ENCODE measurements around the gene EMC8.

- no peak for TF ChIP-seq EZH2 (IDR thresholded peaks at IDR 0.05; ENCODE audit: low read depth)
- TF ChIP-seq, protein P1, sequence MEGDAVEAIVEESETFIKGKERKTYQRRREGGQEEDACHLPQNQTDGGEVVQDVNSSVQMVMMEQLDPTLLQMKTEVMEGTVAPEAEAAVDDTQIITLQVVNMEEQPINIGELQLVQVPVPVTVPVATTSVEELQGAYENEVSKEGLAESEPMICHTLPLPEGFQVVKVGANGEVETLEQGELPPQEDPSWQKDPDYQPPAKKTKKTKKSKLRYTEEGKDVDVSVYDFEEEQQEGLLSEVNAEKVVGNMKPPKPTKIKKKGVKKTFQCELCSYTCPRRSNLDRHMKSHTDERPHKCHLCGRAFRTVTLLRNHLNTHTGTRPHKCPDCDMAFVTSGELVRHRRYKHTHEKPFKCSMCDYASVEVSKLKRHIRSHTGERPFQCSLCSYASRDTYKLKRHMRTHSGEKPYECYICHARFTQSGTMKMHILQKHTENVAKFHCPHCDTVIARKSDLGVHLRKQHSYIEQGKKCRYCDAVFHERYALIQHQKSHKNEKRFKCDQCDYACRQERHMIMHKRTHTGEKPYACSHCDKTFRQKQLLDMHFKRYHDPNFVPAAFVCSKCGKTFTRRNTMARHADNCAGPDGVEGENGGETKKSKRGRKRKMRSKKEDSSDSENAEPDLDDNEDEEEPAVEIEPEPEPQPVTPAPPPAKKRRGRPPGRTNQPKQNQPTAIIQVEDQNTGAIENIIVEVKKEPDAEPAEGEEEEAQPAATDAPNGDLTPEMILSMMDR (conservative IDR thresholded peaks at IDR 0.05) = no peak
These were observed 21.6 kb downstream of the EMC8 start for GRCh38 chr16:85777583-85778310.

All from PC-9 (cell line).